Measurements from ENCODE around the gene SGF29. TPM values are rescaled to one million over a fixed set of nuclear protein-coding genes. Genes with fewer than 3 reads are reported as not detected.
A peak's percentile ranks its signal among the peaks of the same experiment; 100 is the strongest.

The SGF29 gene
- total and polyA plus RNA-seq, 9 of the 15 experiments (the other 6 are each of a cell fraction or from before 2014, with no cell fraction given): 2.6 to 36.1 (median 21.2) TPM

GRCh38 chr16:28548306-28548802 is 5.4 kb upstream of the SGF29 start:
- Histone ChIP-seq H3K27me3 (ENCODE audit: control insufficient read depth in 2 of 2, insufficient read depth in 2 of 2, low read length in 2 of 2) (peaks cover 0 to 21% of the 10 kb centered on the region in 2 experiments; a peak in 4 of 5 replicates), H3K9me3 (replicated peaks; ENCODE audit: control insufficient read depth, insufficient read depth, low read depth, low read length) (no peaks in the 10 kb centered on the region), H3K9ac (ENCODE audit: insufficient read depth in 1 of 2, low read depth in 2 of 2, low read length in 2 of 2) (peak overlapping the region in 1 of 2 experiments; percentile 61; a peak in 1 of 4 replicates), H4K20me1 (replicated peaks; ENCODE audit: control insufficient read depth, insufficient read depth, low read length) (no peaks in the 10 kb centered on the region), H3K4me2 (ENCODE audit: insufficient read depth, low read length) (no peak overlapping the region), H3K27ac (ENCODE audit: extremely low read depth, low read depth, low read length) (no peak overlapping the region), H3K79me2 (ENCODE audit: control insufficient read depth, insufficient read depth, low read length) (no peaks in the 10 kb centered on the region), H3K4me1 (replicated peaks in 1 of 2; ENCODE audit: control insufficient read depth in 2 of 2, insufficient read depth in 2 of 2, low read length in 2 of 2) (peaks cover 0 to 2% of the 10 kb centered on the region in 2 experiments; a peak in 1 of 5 replicates), H3K4me3 (no peak overlapping the region), H3K36me3 (ENCODE audit: control insufficient read depth, insufficient read depth, low read length) (no peaks in the 10 kb centered on the region), H2AFZ (ENCODE audit: low read depth, low read length) (no peak overlapping the region), H3K9me1 (ENCODE audit: control insufficient read depth, insufficient read depth, low read length) (no peaks in the 10 kb centered on the region)
- DNase-seq (ENCODE audit: extremely low read depth in 1 of 4, low spot score in 3 of 4): no peak
- BruUV-seq (replicated peaks): no TSS peak
- 4% methylated on average over 14 of the region's 14 CpGs for WGBS (ENCODE audit: insufficient coverage, low coverage, missing lambda C conversion rate)
- ChIA-PET POLR2A (no interaction called here), CTCF (ENCODE audit: low intra/inter-chr PET ratio) (interaction anchor here (1.2 to 2.2 kb wide), 2 partner anchors 225 to 231 kb away, joined by 4 to 13 read pairs; no protein-coding TSS in a partner anchor)
- intact Hi-C loops (cut with micrococcal nuclease) (no loop called here), in situ Hi-C loops (cut with MboI) (loop anchor here (25.0 kb wide), 2 partner anchors 164 to 939 kb away; partner anchors contain the start of gene EIF3C)
- no peak for ATAC-seq
- no peak for FAIRE-seq
- no peak for TF ChIP-seq ZNF408 (CRISPR knock-in tag; IDR thresholded peaks at IDR 0.05; ENCODE audit: low read depth)
- TF ChIP-seq ZFP30 (CRISPR knock-in tag; IDR thresholded peaks at IDR 0.05; ENCODE audit: borderline replicate concordance): no peak
- no peak for TF ChIP-seq ZNF263 (CRISPR knock-in tag; IDR thresholded peaks at IDR 0.05; ENCODE audit: borderline replicate concordance)
- no peak for TF ChIP-seq YBX1 (IDR thresholded peaks at IDR 0.05)
- no peak for TF ChIP-seq ZC3H8 (IDR thresholded peaks at IDR 0.05)
- TF ChIP-seq SP2 (IDR thresholded peaks at IDR 0.05; ENCODE audit: extremely low read depth, low read depth, low read length, poor library complexity, severe bottlenecking): no peak
- TF ChIP-seq GATAD2A (IDR thresholded peaks at IDR 0.05): no peak
- TF ChIP-seq POLR2AphosphoS5 (IDR thresholded peaks at IDR 0.05; ENCODE audit: control insufficient read depth, insufficient read depth, low read depth, low read length): no peak
- TF ChIP-seq MXD1 (CRISPR knock-in tag; IDR thresholded peaks at IDR 0.05; ENCODE audit: borderline replicate concordance, poor library complexity, severe bottlenecking): no peak
- no peak for TF ChIP-seq CBFA2T3 (IDR thresholded peaks at IDR 0.05)
- no peak for TF ChIP-seq CHD2 (IDR thresholded peaks at IDR 0.05; ENCODE audit: low read depth, low read length)
- no peak for TF ChIP-seq E2F8 (IDR thresholded peaks at IDR 0.05; ENCODE audit: low read depth, partially characterized antibody)
- no peak for TF ChIP-seq NR1H2 (CRISPR knock-in tag; IDR thresholded peaks at IDR 0.05)
- TF ChIP-seq ZBTB34 (CRISPR knock-in tag; IDR thresholded peaks at IDR 0.05): no peak
